RCC 7860 (cell line): Measurements from ENCODE around the gene ATP2A3.

Source experiments
- DNase-seq: peaks from one replicate; pipeline ENCODE4 v3.0.0-alpha.2; 2015; ENCODE audit warnings: low spot score
- FAIRE-seq: peaks from 2 replicates; lab custom pipeline; 2012; peaks lifted over from hg19 to GRCh38; lab: Jason Lieb, UNC

Gene ATP2A3

DNA sequence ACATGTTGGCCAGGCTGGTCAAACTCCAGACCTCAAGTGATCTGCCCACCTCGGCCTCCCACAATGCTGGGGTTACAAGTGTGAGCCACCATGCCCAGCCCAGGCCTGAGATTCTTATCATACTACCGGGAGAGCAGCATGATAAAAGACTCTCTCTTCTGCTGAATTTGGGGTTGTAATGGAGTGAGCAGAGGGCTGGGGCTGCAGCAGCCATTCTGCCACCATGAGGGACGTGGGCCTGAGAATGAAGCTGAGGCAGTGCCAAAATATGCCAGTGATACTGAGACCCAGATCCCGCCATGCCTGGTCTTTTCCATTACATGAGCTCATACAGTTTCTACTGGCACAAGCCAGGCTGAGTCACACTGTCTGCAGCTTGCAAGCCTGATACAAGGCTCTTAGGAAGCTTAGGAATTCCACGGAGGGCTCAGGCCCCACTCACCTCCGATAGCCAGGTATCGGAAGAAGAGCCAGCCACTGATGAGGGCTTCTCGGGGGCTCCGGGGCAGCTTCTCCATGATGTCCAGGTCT is 28.3 kb downstream of the ATP2A3 start:
- peak; percentile 8 for DNase-seq
- FAIRE-seq, result no peak

DNA sequence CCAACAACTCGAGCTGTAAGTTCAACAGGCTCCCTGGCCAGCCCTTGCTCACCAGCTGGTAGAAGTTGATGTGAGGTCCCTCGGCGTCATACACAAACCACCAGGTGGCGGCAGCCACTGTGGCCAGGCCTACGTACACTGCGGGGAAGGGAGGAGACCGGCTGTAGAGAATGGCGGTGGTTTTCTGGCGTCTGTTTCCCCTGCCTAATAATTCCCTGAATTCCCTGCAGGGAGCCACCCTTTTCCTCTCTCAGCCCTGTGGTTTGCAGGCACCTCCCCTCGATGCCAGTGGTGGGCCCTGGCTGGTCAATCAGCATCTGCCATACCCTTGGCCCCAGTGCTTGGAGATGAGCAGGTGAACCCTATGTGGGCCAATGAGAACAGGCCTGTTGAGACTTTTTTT is 29.1 kb downstream of the ATP2A3 start:
- FAIRE-seq (no peak), DNase-seq (no peak)

DNA sequence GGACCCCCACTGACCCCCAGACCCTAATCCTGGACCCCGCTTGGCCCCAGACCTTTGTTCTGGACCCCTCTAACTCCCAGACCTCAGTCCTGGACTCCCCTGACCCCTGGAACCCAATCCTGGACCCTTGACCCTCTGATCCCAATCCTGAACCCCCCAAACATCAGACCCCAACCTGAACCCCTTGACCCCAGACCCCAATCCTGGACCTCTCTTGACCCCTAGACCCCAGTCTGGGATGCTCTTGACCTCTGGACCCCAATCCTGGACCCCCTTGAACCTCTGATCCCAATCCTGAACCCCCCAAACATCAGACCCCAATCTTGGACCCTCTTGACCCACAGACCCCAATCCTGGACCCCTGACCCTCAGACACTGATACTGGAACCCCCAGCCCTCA is 34.5 kb downstream of the ATP2A3 start:
- no peak for FAIRE-seq
- DNase-seq, result no peak

DNA sequence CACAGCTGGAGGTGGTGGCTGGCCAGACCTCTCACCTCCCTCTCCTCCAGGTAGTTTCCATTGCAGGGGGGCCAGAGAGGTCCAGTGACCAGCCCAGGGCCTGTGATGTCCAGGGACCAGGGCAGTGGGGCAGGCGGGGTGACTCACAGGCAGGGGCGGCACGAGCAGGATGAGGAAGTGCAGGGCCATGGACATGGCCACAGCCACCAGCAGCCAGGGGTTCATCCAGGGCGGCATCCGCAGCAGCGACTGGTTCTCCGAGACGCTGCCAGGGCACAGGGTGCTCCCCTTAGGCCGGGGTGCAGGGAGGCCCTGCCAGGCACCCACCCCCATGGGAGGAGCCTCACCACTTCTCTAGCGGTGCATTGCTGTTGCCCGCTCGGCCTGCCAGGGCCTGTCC is 35.1 kb downstream of the ATP2A3 start:
- no peak for DNase-seq
- no peak for FAIRE-seq

DNA sequence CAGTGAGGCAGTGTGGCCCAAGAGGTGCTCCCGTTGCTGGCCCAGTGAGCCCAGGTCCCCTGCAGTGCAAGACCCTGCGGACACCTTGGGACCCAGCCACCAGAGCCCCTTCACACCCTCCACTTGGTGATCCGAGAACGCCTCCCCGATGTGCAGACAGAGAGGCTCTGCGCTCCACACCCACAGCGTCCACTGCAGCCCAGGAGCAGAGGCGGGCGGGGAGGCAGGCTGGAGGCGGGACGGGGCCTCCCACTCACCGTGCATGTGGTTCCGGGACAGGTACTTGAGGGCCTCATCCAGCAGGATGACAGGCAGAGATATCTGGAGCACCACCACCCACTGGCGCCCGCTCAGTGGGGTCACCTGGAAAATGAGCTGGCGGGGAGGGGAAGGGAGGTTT is 35.8 kb downstream of the ATP2A3 start:
- FAIRE-seq (no peak), DNase-seq (no peak)

DNA sequence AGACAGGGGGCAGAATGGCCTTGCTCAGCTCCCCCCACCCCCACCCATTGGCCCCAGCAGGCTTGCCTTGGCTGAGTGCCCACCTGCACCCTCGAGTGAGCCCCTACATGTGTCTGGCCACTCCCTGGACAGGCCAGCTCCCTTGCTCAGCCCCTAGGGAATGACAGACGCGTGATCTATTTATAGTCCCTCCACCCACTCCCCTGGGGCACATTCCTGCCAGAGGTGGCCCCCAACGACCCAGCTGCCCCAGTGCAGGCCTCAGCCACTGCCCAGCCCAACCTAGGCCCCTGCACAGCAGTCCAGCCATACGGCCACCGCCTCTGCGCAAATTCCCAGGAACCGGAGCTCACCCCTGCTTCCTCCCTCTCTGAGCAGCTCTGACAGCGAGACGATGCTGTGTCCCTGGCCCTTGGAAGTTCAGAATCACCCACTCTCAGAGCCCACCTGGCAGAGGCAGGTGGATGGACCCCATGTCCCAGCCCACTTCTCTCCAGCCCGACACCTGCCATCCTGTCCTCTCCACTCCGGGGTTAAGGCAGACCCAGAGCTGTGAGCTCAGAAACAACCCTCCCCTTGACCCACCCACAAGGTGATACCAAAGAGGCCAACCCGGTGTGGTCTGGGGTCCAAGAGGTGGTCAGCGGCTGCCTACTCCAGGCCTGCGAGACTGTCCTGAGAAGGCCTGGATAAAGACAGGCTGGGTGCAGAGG is 36.5 kb downstream of the ATP2A3 start:
- FAIRE-seq (no peak), DNase-seq (no peak)

DNA sequence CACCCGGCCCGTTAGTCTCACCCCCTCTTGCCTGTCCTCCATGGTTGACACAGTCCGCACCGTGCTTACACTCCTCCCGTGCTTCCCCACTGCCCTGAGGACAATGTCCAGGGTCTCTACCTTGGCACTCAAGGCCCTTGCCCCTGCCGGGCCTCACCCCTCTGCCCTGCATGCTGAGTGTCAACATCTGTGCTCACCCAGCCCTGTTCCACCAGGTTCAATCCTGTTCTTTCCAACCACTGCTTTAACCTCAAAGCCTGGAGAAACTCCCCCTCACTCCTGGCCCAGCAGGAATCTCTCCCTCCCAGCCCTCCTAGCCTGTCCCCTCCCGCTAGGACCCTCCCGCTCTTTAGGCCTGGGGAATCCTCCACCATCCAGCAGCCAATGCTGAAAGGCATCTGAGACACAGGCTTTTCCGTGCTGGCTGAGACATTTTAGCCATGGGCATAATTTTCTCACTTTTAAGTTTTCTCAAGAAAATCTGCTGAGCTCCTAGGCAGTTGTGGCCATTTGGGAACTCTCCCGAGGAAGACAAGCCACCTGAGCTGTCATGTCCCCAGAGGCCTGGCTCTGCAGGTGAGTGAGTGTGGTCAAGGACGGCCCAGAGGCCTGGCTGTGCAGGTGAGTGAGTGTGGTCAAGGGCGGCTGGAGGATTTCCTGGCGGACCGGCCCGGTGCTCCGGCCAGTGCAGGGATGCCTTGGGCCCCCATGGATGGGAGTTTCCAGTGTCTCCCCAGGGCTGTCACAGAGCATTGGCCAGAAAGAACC is 37.2 kb downstream of the ATP2A3 start:
- DNase-seq (no peak), FAIRE-seq (no peak)

DNA sequence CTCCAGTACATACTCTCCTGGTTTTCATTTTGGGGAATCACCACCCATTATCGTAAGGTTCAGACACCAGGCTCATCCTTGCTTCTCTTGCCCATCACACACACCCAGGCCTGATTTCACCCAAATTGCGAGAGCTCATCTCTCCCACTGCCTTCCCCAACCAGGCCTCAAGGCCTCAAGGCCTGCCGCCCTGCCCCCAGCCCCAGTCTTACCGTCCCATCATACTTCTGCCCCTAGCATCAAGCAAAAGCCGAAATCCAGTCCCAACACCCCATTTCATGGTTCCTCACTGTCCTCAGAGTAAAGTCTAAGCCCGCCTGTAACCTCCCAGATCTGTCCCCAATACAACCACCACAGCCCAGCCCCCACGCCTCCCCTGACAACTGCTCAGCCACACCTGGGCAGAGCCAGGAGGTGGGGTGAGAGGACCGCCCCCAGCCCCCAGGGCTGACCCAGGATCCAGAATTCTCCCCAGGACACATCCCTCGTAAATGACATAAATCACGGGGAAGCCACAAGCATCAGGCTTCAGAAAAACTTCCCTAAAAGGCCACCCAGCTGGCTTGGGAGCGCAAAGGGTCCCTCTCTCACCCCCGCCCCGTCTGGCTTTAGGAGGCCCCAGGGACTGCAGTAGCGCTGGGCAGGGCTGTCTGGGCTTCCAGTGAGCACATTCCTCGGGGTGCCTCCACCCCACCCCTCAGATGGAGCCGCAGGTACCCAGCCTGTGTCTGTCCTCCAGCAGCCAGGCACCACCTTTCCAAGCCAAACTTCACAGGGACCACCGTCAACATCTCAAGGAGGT is 38.4 kb downstream of the ATP2A3 start:
- DNase-seq (no peak), FAIRE-seq (no peak)

DNA sequence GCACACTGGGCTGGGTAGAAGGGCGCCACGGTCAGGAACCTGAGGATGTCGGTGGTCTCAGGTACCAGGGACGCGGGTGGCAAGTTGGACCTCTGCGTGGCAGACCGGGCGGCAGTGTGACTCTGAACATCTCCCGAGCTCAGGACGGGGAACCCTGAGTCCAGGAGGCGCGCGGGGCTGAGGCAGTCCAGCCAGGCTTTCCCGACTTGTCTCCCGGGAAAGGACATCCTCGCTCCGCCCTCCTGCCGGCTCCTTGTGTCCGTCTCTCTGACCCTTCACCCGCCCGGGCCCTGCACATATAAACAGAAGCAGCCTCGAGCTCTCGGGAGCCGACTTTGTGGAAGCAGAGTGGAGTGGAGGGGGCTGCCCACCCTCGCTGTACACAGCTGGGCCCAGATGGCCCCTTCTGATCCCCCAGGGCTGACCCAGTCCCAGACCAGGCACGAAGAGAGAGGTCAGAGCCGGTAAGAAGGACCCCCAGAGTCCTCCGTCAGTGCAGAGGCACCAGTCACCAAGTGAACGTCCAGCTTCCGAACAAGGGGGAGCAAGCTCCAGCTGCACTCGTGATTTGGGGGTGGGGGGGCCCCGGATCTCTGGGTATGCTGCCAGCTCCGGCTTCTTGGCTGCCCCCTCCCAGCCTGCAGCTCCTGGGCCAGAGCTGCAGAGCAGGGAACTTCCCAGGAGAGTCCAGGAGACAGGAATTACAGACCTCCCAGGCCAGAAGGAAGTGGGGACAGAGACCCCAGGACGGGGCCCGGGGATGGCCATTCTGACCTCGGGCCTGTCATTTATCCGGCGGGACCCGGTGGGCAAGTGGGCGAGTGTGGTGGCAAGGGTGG is 39.5 kb downstream of the ATP2A3 start:
- DNase-seq (no peak), FAIRE-seq (no peak)

DNA sequence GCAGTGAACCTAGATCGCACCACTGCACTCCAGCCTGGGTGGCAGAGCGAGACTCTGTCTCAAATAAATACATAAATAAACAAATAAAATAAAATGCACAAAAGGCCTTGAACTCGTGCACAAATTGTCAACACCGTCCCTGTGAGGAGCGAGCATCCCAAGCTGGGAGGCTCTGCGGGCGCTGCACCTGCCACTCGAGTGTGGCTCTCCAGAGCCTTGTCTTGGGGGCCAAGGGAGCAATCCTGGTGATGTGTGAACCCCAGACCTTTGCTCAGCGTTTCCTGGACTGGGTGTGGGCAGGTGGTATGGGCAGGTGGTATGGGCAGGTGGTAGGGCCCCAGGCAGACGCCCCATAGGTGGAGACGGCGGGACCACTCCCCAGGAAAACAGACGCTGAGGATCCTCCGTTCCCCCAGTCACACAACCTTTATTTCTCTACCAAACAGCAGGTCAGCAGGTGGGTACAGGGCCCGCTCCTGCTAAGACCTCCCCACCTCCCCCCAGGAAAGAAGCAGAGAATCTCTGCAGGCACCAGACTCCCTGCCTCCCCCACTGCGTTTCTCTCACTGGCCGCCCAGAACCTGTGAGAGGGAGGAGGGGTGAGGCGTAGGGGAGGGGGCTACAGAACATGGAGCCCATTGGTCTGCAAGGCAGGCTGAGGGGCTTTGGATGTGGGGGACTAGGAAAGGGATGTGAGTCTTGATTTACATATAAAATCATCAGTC is 40.6 kb downstream of the ATP2A3 start:
- no peak for DNase-seq
- FAIRE-seq, result no peak

DNA sequence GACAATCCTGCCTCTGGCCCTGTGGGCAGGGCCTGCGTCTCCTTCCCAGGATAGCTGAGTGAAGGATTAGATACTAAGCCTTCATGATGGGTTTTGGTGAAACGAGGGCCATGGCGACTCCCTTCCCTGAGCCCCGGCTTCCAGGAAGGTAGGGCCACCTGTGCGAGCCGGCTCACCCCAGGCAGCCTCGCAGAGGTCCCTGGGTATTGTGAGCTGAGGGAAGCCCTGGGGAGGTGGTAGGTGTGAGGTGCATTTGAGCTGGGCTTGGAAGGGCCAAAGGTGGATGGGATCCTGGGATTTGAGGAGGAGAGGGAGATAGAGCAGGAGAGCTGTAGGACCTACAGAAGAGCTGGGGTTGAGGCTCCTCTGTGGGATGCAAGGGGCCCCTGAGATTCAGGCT is 41.5 kb downstream of the ATP2A3 start:
- no peak for DNase-seq
- no peak for FAIRE-seq

DNA sequence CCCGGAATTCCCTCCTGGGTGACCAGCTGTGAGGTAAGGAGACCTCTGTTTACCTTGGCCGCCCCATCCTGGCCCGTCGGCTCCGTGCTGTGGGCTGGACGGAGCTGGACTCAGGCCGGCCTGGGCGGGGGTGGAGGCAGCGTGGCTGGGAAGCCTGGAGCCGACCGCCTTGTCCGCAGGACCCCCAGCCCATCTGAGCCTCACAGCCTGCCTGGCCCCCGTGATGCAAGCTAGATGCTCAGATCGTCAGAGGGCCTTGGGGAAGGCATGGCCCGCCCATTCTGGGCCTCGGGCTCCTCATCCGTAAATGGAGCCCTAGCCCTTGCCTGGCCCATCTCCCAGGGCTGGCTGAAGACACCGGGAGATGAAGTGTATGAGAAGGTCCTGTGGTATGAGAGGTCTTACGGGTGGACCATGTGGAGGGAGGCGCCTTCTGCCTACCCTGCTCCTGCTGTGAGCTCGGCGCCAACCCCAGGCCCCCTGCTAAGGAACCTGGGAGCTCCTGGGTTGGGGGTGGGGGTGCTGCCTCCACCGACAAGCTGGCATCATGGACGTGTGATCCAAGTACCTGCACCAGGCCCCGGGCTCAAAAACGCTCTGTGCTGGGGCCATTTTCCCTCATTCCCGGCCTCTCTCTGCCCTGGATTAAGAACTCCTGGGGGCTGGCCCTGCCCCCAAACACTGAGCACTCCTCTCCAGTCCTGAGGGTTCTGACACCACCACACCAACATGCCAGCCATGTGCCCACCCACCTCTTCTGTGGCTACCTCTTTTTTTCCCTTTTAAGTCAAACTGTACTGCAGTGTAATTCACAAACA is 42.5 kb downstream of the ATP2A3 start:
- FAIRE-seq (no peak), DNase-seq (no peak)

DNA sequence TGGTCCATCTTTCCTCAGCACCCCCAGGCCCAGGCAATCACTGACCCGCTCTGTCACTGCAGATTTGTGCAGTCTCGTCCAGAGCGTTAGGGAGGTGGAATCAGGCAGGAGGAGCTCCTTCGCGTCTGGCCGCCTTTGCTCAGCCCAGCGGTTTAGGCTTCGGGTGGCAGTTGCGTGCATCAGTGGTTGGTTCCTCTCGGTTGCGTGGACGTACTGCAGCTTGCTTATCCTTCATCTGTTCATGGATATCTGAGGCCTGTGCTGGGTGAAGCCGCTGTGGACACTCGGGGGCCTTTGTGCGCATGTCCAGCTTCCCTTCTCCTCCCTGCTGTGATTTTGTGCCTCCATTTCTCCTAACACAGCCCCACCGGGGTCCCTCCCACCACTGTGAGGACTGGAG is 43.2 kb downstream of the ATP2A3 start:
- DNase-seq (no peak), FAIRE-seq (no peak)

DNA sequence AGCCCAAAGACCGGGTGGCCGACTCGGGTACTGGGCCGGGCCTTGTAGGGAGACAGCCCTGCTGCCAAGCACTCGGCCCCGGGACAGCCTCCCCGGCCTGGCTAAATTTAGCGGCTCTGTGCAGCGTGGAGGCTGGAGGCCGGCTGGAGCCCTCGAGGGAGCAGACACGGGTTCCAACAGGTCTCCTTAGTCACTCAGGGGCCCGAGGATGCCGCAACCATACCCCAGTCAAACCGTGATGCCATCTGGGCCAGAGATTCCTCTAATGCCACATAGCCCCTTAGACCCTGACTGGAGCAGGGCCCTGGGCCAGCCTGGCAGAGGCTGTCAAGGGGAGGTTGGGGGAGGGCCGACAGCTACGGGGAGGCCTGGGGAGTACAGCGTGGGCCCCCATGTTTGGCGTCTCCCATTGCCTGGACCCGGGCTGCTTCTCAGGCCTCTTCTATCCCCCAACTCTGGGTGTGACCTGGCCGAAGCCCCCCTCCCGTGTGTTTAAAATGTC is 45.1 kb downstream of the ATP2A3 start:
- FAIRE-seq, result no peak

DNA sequence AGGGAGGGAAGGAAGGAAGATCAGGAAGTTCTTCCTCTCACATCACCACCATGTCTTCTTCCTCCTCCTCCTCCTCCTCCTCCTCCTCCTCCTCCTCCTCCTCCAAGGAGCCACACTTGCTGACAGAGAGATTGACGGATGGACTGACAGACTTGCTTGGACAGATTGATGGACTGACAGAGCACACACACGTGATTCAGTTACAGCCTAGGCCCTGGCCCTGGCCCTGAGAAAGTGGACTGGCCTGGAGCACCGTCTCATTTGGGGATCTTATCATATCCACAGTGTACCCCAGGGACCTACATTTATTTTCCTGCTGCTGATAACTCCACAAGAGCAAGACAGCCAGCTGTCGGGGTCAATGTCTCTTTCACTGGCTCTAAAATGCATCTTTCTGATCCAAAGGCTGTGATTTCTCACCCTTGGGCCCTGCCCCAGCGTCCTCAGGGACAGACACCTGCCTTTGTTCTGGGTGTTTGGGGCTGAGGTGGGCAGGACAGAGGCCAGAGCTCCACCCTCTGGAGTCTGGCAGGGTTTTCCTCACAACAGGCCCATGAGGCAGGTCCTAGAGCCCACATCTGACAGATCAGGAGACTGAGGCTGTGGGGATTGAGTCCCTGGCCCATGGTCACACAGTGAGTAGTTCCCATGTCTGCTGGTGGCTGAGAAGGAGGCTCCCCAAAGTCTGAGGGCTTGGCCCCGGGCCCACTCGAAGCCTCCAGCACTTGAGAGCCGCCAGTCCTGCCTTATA is 45.7 kb downstream of the ATP2A3 start:
- DNase-seq (no peak), FAIRE-seq (no peak)

More for the DNA sequence above, 45.1 kb downstream of the ATP2A3 start:
- DNase-seq, result no peak

DNA sequence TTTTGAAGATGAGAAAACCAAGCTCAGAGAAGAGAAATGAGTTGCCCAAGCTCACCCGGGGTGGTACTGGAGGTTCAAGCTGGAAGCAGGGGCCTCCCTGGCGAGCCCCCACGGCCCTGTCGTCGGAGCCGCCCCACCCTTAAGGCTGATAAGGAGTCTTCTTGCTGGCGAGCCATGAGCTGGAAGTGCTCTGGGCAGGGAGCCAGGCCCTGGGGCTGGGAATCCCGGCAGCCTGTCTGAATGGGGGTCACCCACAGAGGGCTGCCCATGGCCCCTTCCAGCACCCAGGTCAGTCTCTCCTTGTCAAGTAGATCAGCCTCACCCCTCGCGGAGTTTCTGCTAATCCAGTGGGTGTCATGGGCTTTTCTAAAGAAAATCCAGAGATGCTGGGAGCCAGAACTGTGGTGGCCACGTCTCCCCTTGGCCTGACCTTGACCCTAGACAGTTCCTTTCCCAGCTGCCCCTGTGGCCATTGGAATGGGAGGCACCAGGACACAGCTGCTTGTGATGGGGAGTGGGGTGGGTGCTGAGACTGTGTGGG is 46.8 kb downstream of the ATP2A3 start:
- no peak for DNase-seq
- FAIRE-seq, result no peak

DNA sequence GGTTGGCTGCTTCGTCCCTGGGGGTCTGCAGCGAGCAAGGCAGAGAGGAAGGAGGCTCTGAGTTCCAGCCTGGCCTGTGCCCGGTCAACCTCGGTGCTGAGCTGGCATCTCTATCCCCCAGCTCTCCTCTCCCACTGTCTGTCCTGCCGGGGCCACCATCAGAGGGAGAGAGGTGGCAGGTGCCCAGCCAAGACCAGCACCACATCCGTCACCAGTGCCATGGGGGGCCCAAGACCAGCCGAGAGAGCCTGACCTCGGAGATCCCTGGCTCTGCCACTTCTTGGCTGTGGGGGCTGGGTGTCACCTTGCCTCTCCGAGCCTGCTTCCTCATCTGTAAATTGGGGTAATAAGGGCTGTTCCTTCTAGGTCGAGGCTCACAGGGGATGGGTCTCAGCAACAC is 47.4 kb downstream of the ATP2A3 start:
- DNase-seq, result no peak
- FAIRE-seq, result no peak
